ENCODE results near the gene PTGDR2.

- no peak for TF ChIP-seq MAX (IDR thresholded peaks at IDR 0.05)
- TF ChIP-seq CTCF (IDR thresholded peaks at IDR 0.05; ENCODE audit: low read depth, low read length, missing input control): no peak
- no peak for TF ChIP-seq TAF1 (conservative IDR thresholded peaks at IDR 0.05)
These were observed 11.5 kb downstream of the PTGDR2 start for GRCh38 chr11:60844045-60844869.

All from liver (tissue), 3 donors.